WI38 (cell line): Measurements from ENCODE around the gene KRT33A.
"Not testable (repeated sequence)": the region's sequence is repeated elsewhere in the genome, so short reads cannot be mapped to it uniquely, and the experiment has no call there.

ENCODE experiments used
- H3K4me3 ChIP-seq: 2 replicates; pipeline ENCODE4 v1.5.1; 2011; ENCODE audit warnings: low read depth, mild to moderate bottlenecking, control low read depth, low read length
- CTCF ChIP-seq: IDR thresholded peaks from 2 replicates; pipeline ENCODE4 v1.5.1; 2012; ENCODE audit warnings: low read depth, mild to moderate bottlenecking, control low read depth, low read length

Gene KRT33A

GRCh38 chr17:41350381-41350878 is at the start of gene KRT33A:
KRT33A (minus strand) TSS chr17:41350828; CDS start chr17:41350767, 61 bp downstream.
- not testable (repeated sequence) for H3K4me3 ChIP-seq

GRCh38 chr17:41396996-41397660 is 46.5 kb upstream of the KRT33A start, which contains the start of gene KRT31:
KRT31 (minus strand) TSS chr17:41397608; CDS start chr17:41397539, 69 bp downstream.
- H3K4me3 ChIP-seq = no peak within 1 kb of the TSS
- no peak for TF ChIP-seq CTCF

- H3K4me3 ChIP-seq = no peak overlapping the region
- no peak for TF ChIP-seq CTCF
These were observed 45.7 kb upstream of the KRT33A start for GRCh38 chr17:41396340-41396739.

GRCh38 chr17:41395611-41396010 is 45.0 kb upstream of the KRT33A start:
- no peak for TF ChIP-seq CTCF
- H3K4me3 ChIP-seq = no peak overlapping the region

- not testable (repeated sequence) for H3K4me3 ChIP-seq
These were observed 44.4 kb upstream of the KRT33A start for GRCh38 chr17:41395044-41395443.

- no peak overlapping the region for H3K4me3 ChIP-seq
- no peak for TF ChIP-seq CTCF
These were observed 43.8 kb upstream of the KRT33A start for GRCh38 chr17:41394254-41394996.

GRCh38 chr17:41393826-41394225 is 43.2 kb upstream of the KRT33A start:
- no peak for TF ChIP-seq CTCF
- H3K4me3 ChIP-seq = no peak overlapping the region

- TF ChIP-seq CTCF = no peak
- no peak overlapping the region for H3K4me3 ChIP-seq
These were observed 42.7 kb upstream of the KRT33A start for GRCh38 chr17:41393294-41393693.
